ENCODE results near the gene PSTPIP2.
"Not testable (repeated sequence)": the region's sequence is repeated elsewhere in the genome, so short reads cannot be mapped to it uniquely, and the experiment has no call there.

PSTPIP2 gene, protein sequence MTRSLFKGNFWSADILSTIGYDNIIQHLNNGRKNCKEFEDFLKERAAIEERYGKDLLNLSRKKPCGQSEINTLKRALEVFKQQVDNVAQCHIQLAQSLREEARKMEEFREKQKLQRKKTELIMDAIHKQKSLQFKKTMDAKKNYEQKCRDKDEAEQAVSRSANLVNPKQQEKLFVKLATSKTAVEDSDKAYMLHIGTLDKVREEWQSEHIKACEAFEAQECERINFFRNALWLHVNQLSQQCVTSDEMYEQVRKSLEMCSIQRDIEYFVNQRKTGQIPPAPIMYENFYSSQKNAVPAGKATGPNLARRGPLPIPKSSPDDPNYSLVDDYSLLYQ

GRCh38 chr18:46071653-46072375 lies at the start of gene PSTPIP2:
PSTPIP2 (minus strand) TSS chr18:46072260; CDS start chr18:46072188, 72 bp downstream.
- DNase-seq = peak; percentile 79

DNA sequence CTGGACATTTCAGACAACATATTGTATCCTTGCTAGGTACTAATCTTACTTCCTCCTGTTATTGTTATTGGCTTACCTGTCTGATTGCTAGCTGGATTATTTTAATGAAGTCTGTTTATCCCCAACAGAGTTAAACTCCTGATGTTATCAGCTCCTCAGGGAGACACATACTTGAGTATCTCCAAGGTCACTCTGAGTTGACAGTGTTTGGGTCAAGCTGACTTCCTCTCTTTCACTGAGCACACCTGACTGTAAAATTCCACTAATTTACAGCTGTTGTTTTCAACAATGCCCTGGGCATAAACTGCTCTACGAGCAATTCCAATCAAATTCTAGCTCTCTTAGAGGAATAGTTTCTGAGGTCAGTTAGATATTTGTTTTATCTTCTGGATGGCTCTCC lies 41.7 kb upstream of the PSTPIP2 start:
- DNase-seq = no peak

DNA sequence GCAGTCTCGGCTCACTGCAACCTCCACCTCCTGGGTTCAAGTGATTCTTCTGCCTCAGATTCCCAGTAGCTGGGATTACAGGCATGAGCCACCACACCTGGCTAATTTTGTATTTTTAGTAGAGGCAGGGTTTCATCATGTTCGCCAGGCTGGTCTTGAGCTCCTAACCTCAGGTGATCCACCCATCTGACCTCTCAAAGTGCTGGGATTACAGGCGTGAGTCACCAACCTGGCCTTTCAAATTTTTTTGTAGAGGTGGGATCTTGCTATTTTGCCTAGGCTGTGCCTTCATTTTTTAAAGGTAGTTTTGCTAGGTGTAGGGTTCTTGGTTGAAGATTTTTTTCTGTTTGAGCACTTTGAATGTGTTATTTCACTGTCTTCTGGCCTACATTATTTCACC lies 38.3 kb upstream of the PSTPIP2 start:
- DNase-seq = no peak

DNA sequence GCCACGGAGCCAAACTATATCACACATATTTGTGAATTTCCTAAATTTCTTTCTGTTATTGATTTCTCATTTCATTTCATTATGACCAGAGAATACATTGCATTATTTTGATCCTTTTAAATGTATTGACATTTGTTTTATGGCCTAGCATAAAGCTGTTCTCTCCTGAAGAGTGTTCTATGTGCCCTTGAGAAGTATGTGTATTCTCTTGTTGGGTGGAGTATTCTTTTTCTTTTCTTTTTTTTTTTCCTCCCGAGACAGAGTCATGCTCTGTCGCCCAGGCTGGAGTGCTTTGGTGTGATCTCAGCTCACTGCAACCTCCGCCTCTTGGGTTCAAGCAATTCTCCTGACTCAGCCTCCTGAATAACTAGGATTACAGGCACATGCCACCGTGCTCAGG lies 37.3 kb upstream of the PSTPIP2 start:
- no peak for DNase-seq

GRCh38 chr18:46104128-46104911 lies 32.3 kb upstream of the PSTPIP2 start, which contains the start of gene HAUS1:
HAUS1 (plus strand) TSS chr18:46104385; CDS start chr18:46104412, 27 bp downstream.
- DNase-seq = peak; percentile 83

- no peak for DNase-seq
Measured at GRCh38 chr18:46099463-46099862, 27.4 kb upstream of the PSTPIP2 start.

- DNase-seq = no peak
Measured at GRCh38 chr18:46098616-46098933, 26.5 kb upstream of the PSTPIP2 start.

- DNase-seq = peak; percentile 88
Measured at GRCh38 chr18:46097801-46098615, 25.9 kb upstream of the PSTPIP2 start, which contains the start of gene ATP5F1A. ATP5F1A (minus strand) TSS chr18:46098296; CDS start chr18:46098231, 65 bp downstream.

DNA sequence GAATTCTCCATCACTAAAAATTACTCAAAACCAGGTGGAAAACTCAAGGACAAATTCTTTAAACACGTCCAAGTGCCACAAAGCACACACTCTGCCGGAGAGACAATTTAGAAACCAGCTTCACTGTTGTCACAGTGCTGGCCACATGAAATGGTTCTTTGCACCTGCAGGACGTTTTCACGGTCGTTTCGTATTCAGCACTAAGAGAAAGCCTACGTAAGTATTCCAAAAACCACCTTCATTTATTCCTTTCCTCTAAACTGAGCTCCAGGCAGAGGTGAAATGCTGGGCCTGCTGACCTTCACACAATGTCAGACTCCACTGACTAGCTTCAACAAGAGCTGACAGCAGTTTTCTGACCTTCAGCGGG lies 25.4 kb upstream of the PSTPIP2 start:
- no peak for DNase-seq

DNA sequence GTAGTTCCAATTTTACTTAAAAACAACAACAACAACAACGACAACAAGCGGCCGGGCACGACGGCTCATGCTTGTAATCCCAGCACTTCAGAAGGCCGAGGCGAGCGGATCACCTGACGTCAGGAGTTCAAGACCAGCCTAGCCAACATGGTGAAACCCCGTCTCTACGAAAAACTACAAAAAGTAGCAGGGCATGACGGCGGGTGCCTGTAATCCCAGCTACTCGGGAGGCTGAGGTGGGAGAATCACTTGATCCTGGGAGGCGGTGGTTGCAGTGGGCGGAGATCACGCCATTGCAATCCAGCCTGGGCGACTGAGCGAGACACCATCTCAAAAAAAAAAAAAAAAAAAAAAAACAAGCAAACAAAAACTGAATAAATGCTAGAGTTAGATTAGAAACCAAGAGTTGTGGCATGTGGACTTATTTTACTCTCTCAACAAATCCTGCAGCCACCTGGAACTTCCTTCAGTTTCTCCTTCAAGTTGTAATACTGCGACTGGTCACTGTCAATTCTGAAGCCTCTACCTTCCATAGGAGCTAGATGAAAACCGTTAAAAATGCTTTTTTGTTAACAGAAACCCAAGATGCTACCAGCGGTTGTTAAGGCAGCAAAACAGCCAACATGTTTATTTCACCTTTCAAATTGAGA lies 24.7 kb upstream of the PSTPIP2 start:
- DNase-seq = no peak

DNA sequence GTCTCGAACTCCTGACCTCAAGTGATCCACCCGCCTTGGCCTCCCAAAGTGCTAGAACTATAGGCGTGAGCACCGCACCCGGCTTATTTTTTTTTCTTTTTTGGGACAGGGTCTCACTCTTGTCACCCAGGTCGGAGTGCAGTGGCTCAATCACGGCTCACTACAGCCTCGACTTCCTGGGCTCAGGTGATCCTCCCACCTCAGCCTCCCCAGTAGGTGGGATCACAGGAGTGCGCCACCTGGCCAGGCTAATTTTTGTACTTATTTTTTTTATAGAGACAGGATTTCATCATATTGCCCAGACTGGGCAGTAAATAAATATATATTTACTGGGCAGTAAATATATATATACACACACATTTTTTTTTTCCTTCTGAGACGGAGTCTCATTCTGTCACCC lies 23.5 kb upstream of the PSTPIP2 start:
- no peak for DNase-seq

DNA sequence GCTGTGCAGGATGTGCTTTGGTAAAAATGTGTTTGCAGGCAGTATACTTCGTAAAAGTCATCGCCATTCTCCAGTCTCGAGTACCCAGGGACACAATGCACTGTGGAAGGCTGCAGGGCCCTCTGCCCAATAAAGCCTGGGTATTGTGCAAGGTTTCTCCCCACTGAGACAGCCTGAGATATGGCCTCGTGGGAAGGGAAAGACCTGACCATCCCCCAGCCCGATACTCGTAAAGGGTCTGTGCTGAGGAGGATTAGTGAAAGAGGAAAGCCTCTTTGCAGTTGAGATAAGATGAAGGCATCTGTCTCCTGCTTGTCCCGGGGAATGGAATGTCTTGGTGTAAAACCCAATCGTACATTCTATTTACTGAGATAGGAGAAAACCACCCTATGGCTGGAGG lies 16.4 kb upstream of the PSTPIP2 start:
- not testable (repeated sequence) for DNase-seq

GRCh38 chr18:46084431-46084830 lies 12.4 kb upstream of the PSTPIP2 start:
- no peak for DNase-seq

DNA sequence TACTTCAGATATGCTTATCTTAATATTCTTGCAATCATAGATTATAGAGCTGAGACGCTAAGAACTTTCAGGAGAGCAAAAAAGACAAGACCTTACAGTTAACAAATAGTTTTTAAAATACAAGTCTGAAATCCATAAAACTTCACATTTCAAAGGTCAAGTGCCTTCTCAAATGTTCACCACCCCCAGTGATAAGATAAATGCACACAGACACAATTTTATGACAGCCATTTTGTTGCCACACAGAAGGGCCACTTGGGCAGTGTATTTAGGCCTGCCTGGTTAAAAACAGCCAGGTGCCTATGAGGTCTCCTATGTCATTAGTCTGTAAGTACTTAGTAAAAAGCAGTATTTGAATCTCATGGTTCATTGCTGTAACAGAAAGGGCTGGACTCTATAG lies 8.1 kb upstream of the PSTPIP2 start:
- DNase-seq = no peak

DNA sequence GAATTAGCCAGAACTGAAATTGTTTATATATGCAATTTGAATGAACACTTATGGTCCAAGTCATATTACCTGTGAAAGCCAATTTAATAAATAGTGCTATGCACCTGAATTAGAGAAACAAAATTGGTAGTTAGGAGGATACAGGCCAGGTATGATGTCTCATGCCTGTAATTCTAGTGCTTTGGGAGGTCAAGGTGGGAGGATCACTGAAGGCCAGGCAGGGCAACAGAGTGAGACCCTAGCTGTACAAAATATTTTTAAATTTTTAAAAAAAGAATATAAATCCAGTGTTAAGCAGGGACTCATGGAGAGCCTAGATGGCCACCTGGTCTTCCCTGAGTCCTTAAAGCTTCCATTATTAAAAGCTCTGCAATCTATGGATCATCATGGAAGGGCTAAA lies 7.3 kb upstream of the PSTPIP2 start:
- no peak for DNase-seq

GRCh38 chr18:46073474-46074331 lies 1.6 kb upstream of the PSTPIP2 start:
- peak; percentile 86 for DNase-seq

- DNase-seq = no peak
Measured at GRCh38 chr18:46072959-46073358, 899 bp upstream of the PSTPIP2 start.

DNA sequence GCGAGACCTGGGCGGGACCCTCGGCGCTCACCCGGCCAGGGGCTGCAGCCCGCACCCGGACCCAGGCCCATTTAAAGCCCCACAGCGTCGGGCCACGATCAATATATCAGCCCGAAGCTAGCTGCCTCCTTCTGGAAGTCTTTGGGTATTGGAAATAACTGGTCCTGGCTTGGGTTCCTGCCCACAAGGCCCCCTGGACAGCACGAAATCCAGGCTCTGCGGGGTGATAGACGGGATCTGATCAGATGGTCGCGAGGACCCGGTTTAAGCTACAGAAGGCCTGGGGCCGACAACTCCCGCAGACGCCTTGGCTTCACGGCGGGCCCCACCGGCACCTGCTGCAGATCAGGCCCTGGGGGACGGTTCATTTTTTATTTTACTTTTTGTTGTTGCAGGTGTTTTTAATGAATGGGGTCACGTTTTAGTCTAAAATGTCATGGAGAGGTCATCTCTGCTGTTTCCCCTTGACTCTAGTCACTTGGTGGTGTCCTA lies 362 bp upstream of the PSTPIP2 start:
- no peak for DNase-seq

GRCh38 chr18:46070815-46071652 lies 1.0 kb downstream of the PSTPIP2 start:
- peak; percentile 76 for DNase-seq

DNA sequence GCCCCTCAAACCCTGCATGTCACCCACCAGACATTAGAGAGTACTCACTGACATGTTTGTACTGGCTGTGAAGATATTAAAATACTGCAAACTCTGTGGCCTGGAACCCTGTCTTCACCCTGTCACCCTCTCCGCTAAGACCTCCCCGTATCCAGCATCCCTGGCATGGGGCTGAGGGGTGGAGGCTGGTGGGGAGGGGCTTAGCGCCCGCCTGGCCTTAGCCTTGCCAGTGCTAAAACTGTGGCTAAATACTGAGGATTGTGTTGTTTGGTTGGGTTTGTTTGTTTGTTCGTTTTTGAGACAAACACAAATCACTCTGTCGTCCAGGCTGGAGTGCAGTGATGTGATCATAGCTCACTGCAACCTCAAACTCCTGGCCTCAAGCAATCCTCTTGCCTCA lies 1.8 kb downstream of the PSTPIP2 start:
- no peak for DNase-seq
